HT-29 (cell line): ENCODE results near the gene UBAC2. TPM values are rescaled to one million over a fixed set of nuclear protein-coding genes. Genes with fewer than 3 reads are reported as not detected.
"Not testable (repeated sequence)": the region's sequence is repeated elsewhere in the genome, so short reads cannot be mapped to it uniquely, and the experiment has no call there.

Source experiments
- DNase-seq: peaks from one replicate; pipeline ENCODE4 v3.0.0-alpha.2; 2015; ENCODE audit warnings: low spot score
- total RNA-seq: library from RNA; depleted of rRNA; stranded (reverse); fragments of >200 nt; shearing (Covaris generic); gene quantifications from 2 replicates; pipeline ENCODE4 v1.2.3, GENCODE V29; 2014

Gene UBAC2
- total RNA-seq, 1 experiment from 2014 or later: 73.4 TPM

DNA sequence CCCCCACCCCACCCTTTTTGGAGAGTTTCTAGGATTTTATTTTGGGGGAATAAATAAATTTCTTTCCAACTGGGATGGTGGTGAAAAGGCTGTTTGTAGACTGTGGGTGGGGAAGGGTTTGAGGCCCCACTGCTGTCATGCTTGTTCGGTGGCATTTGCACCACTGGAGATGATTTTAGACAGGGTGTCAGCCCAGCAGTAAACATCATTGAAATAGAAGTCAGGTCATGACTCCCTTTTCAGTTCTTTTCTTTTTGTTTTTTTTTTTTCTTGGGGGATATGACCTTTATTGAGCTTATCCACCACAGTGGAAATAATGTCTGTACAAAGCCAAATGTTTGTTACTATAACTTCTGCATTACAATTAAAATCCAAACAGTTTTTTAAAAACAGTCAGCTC lies 14.1 kb downstream of the UBAC2 start:
- DNase-seq: no peak

DNA sequence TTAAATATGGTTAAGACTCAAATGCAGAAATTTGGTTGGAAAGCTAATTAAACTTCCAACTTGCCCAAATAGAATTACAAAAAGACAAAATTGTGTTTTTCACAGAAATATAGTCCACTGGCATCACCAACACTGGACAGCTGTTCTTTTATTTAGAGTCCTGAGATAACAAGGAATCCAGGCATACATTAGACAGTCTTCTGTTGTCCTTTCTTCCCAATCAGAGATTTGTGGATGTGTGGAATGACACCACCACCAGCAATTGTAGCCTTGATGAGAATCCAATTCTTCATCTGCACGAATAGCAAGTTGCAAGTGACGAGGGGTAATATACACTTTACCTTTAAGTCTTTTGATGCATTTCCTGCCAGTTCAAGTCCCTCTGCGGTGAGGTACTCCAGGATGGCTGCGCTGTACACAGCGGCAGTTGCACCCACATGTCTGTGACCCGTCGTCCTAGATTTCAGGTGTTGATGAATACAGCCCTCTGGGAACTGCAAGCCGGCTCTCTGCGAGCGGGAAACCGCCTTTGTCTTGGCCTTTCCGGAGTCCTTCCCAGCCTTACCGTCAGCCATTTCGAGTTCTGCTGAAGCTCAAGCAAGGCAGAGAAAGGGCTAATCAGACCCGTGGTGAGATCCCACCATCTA lies 14.7 kb downstream of the UBAC2 start:
- no peak for DNase-seq

DNA sequence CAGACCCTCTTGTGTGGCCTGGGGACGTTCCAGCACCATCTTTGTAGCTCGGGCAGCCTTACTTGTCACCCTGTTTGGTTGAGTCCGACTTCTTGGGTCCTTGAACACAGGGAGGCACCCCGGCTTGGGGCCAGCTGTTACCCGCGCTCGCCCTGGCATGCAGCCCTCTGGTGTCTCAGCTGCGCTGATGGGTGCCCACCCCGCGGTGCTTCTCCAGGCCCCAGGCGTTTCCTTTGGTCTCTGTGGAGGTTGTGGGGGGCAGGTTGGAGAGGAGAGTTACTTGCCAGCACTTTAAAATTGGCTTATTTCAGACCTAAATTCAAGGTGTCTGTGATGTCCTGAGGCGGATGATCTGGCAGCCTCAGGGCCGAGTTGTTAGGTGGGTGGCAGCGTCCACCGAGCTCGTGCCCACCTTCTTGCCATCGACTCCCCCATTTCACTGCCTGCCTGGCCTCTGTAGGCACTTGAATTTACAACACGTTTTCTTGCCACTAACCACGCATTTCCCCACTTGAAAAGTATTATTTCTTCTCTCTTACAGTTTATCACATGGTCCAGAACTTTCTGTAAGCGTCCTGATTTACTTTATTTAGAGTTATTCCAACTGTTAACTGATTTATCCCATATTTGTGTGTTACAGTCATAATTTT lies 16.9 kb downstream of the UBAC2 start:
- DNase-seq: no peak

DNA sequence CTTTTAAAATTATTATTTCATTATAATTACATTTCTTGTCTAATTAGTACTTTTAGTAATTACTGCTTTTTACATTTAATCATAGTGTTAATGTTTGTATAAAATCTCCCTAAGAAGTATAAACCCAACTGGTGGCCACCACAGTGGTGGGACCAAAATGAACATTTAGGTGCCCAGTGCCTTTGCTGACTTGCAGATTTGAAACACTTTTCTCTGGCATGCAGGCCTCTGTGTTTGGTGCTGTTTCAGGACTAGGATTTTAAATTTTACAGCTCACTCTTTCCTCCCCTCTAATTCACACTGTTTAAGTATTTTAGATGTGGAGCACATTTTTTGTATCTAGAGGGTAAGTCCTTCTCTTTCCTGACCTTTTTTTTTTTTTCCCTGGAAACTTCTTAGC lies 17.5 kb downstream of the UBAC2 start:
- no peak for DNase-seq

DNA sequence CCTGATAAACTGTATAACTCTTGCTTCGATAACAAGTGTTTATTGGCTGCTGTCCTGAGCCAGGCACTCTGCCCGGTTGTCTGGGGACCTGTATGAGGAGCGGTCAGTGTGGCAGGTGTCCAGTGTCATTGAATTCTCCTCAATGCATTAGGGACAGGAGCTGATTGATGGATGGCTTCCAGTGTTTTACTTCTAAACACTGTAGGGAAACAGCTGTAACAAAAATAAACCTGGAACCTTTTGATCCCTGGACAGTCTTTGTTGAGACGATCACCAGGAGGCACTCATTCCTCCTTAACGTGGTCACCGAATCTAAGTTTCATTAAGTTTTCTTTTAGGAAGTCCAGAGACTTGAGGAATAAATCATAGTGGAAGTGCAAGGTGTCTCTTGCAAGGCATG lies 17.9 kb downstream of the UBAC2 start:
- DNase-seq: no peak

DNA sequence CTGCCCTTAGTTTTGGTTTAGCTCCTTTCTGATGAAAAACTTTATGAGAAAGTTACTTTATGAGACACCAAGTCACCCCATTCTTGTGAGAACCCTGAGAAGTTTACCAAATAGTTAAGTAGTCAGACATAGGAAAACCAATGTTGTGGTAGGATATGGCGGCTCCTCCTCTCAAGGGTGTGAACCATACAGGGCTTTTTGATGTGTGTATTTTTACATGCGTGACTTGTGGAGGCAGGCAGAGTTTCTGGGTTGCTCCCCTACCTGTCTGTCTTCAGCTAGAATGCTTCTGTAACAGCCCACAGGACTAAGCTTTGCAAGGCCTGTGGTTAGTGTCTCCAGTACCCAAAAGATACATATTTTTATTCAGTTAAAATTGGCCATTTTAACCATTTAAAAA lies 18.3 kb downstream of the UBAC2 start:
- DNase-seq: no peak

DNA sequence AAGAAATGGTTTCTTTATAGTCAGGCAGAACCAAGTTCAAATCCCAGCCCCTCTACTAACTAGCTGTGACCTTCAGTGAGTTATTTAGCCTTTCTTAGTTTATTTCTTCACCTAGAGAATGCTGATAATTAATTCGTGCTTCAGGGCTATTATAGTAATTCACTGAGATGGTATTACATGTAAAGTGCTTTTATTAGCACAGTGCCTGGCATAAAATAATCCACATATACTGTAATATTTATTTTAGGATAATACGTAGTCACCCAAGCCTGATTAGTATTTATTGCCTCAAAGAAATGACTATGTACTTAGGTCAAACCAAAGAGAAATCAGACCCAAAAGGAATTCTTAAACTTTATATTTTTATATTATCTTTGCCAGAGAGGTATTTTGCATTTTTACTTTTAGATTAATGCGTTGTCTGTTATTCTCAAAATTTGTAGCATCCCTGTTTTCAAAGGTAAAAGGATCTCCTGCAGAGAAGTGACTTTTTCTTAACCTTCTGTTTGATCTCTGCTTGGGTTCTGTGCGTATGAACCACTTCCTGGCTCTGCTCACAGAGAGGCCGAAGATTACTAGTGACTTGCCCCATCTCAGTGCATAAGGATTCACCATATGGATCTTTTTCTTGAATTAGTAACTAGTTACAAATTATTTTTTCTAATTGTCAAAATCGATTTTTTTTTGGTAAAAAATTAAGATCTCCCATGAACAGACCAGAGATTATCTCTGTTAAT lies 19.7 kb downstream of the UBAC2 start:
- DNase-seq: no peak

DNA sequence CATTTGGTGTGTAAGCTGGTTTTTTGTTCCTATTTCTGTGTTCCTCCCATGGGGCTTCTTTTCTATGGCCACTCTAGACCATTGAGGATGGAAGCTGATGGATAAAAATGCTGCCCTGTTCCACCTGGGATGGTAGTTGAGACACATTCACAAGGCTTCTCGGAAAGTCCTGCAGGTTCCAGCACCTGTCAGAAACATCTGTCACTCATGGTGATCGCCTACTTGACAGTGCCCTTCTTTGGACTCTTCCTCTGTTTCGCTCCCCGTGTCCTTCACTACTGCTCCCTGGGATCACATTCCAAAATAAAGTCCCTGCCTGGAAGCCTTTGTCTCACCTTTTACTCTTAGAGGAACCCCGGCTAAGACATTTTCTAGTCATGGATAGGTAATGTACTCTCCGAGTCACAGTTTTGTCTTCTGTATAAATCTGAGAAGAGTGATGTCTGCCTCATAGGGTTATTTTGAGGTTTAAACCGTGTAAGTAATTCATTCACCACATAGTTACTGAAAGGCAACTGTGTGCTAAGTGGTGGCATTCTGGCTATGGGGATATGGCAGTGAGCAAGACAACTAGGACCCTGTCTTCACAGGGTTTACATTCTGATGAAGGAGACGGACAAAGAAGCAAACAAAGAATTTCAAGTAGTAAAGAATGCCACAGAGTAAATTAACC lies 21.0 kb downstream of the UBAC2 start:
- DNase-seq: no peak

DNA sequence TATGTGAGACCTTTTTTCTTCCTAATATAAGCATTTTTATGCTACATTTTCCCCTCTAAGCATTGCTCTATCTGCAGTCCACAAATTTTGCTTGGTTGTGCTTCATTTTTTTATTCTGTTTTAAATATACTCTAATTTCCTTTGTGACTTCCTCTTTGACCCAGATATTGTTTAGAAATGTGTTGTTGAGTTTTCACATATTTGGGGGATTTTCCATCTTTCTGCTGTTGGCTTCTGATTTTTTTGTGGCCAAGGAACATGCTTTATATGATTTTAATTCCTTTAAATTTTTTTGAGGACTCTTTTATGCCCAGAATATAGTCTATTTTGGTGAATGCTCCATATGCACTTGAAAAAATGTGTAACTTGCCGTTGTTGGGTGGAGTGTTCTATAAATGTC lies 22.9 kb downstream of the UBAC2 start:
- DNase-seq: no peak

DNA sequence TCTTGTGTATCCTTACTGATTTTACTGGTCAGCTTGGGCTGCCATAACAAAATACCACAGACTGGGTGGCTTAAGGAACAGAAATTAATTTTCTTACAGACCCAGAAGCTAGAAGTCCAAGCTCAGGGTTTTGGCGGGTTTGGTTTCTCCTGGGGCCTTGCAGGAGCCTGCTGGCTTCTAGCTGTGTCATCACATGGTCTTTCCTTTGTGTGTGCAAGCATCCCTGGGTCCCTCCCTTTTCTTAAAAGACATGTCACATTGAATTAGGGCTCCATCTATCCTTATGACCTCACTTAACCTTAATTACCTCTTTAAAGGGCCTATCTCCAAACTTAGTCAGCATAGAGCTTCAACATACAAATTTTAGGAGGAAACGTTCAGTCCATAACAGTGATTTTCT lies 23.4 kb downstream of the UBAC2 start:
- DNase-seq: no peak

DNA sequence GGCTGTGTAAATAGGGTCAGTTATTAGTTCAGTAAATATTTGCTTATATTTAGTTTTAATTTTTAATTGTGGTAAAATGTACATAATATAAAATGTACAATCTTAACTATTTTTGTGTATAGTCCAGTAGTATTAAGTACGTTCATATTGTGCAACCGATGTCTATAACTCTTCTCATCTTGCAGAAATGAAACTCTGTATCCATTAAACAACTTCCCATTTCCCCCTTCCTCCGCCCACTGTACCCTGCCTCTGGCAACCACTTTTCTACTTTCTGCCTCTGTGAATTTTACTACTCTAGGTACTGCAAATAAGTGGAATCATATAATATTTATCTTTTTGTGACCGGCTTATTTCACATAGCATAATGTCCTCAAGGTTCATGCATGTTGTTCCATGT lies 24.4 kb downstream of the UBAC2 start:
- DNase-seq: no peak

DNA sequence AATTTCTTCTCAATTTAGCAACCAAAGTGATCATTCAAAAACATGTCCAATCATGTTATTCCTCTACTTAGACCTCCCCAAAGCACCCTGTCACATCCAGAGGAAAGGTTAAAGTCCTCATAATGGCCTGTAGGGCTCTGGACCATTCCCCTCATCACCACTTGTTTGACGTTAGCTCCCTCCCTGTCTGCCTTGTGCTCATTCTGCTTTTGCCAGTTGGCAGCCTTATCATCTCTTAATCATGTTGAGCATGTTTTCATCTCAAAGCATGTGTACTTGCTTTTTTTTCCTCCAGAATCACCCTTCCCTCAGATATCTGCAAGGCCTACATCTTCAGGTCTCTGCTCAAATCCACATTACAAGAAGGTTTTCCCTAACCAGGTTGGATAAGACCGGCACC lies 25.9 kb downstream of the UBAC2 start:
- no peak for DNase-seq

DNA sequence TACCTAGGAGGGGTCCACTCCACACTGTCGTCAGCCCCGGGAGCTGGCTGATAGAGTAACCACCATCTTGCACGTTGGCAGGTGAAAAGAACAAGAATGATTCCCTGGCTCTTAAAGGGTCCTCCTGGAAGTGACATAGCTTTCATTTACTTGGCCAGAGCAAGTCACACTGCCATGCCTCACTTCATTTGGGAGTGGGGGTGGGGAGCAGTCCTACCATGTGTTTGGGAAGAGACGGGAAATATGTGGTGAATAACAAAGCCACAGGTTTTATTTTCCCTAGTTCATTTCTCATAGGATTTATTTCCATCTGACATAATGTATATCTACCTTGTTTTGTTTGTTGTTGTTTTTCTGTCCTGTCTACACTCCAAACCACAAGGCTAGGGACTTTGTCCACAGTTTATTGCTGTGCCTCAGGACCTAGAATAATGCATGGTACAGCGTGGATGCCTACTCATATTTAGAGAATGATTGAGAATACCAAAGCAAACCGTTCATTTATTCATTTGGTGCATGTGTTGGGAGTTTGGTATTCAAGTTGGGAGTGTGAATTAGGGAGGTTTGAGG lies 26.8 kb downstream of the UBAC2 start:
- DNase-seq: no peak

DNA sequence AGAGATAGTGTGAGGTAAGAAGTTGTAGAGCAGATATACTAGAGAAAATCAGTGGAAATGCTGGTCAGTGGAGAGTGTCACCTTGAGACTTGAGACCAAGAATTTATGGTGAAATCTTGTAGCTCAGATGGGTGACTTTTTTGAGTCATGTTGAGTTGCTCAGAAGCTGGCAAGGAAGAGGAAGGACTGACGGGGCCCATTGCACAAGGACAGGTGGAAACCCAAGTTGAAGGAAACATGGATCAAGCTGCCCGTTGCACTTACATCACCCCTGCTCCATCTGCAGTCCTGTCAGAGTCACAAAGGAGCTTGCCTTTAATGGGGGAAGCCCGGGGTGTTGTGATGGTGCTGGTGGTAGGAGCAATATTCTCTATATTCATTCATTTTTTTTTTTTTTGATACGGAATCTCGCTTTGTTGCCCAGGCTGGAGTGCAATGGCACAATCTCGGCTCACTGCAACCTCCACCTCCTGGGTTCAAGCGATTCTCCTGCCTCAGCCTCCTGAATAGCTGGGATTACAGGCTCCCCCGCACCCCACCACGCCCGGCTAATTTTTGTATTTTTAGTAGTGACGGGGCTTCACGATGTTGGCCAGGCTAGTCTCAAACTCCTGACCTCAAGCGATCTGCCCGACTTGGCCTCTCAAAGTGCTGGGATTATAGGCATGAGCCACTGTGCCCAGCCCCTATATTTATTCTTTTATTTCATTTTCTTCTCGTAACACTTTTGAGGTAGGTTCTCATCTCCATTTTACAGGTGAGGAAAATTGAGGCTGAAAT lies 27.4 kb downstream of the UBAC2 start:
- DNase-seq: no peak

DNA sequence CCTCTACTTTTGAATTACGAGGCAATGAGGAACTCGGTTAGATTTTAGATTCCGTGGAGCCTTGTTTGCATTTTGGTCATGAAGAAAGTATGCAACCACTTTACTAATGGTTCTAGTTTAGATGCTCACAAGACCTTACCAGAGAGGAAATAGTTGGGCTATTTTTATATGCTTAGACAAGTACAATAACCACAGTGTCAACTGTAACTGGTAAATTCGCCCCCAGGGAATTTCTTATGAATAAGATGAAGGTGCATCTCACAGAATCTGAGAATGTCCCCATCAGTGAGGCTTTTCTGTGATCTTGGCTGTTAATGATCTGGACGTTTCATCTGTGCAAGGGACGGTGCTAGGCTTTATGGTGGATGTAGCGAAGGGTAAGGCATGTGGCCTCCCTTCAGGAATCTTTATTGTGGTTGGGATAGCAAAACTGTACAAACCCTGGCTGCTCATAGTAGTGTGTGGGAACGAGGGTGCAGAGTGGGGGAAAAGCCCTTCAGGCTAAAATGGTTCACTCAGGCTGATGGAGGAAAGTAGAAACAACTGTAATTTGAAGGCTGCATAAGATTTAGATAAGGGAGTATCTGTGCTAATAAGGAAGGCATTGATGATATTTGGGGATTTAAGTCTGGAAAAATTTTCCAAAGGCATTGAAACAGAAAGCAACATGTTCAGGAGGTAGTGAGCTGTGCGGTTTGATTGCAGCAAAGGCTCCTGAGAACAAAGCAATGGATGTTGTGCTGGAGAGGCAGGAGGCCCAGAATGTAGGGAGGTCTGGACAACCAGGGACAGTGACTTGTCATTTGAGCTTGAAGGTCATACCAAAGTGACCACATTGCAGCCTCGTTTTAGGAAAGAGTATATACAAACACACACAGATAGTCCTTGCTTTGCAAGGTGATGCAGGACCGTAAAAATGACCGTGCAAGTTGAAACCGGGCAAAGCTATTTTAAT lies 28.4 kb downstream of the UBAC2 start:
- DNase-seq: no peak

DNA sequence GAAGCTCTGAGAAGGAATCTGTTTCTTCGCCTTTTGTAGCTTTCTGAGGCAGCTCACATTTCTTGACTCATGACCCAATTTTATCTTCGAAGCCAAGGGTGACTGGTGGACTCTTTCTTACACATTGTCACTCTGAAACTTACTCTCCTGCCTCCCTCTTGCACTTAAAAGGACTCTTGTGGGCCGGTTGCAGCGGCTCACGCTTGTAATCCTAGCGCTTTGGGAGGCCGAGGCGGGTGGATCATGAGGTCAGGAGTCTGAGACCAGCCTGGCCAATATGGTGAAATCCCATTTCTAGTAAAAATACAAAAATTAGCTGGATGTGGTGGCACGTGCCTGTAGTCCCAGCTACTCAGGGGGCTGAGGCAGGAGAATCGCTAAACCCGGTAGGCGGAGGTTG lies 29.9 kb downstream of the UBAC2 start:
- not testable (repeated sequence) for DNase-seq

DNA sequence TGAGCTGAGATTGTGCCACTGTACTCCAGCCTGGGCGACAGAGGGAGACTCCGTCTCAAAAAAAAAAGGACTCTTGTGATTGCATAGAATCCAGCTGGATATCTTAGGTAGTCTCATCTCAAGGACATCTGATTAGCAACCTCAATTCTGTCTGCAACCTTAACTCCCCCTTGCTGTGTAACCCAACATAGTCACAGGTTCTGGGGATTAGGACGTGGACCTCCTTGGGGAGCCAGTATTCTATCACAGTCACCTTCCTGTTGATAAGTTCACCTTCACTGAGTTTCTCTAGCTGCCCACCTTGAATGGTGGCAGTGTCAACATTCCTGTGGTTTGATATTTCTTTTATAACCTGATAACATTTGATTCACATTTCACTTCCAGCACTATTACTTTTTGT lies 30.3 kb downstream of the UBAC2 start:
- DNase-seq: no peak

DNA sequence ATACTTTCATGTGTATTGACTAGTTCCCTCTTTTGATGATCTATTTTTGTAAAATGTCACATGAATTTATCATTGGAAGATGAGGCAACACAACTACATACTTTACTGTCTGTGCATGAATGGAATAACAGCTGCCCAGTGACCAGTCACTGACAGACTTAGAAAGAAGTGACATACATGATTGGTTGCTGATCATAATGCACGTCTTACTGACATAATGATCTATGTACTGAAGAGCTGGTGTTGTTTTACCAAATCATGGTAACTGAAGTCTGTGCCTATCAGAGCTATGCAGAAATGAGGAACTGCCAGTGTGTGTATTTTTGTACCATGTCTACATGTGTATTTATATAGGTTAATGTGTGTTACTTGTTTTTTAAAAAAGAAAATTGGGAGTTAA lies 31.1 kb downstream of the UBAC2 start:
- no peak for DNase-seq

DNA sequence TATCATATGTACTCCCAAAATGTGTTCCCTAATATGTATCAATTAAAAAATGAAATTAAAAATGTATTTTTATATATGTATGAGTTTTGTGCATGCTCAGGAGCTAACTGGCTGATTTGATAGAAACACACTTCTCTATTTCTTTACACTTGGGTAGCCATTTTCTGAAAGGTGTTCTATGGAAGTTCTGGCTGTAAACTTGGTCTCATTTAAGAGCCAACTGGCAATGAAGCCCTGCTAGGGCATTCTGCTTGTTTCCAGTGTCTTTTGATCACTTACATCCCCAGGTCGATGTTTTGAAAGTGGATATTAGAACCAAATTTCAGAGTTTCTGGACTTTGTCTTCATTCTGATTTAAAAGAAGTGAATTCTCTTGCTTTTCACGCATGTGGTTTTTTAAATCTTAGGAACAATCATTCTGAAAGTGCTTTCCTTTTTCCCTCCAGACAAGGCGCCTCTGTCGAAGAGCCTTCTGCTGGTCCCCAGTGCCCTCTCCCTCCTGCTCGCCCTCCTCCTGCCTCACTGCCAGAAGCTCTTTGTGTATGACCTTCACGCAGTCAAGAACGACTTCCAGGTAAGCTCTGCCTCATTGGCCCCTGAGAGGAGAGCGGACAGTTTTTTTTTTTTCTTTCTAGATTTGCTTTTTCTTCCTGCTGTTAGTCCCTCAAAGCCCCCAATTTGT lies 37.5 kb downstream of the UBAC2 start:
- no peak for DNase-seq

DNA sequence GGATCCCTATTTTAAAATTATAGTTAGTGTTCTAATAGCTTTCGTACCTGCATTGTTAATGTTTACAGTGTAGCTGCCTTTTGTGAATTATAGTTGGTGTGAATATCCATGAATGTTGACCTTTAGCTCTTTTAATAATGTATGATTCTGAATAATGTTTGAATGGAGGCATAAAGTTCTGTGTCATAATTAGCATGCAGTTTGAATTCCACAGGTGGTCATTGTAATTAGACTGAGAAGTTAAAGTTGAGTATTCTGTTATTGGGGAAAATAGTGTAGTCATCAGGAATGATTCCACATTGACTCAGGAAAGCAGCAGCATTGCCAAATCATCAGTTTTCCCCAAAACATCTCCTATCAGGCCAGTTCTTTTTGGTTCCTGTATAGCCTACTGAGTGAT lies 45.4 kb downstream of the UBAC2 start:
- no peak for DNase-seq
